Measurements from ENCODE around the gene MYH7. TPM values are rescaled to one million over a fixed set of nuclear protein-coding genes. Genes with fewer than 3 reads are reported as not detected.

MYH7 gene
- polyA plus RNA-seq, 1 donor (not counting 4 experiments of a cell fraction or from before 2014, with no cell fraction given), result not detected

- Histone ChIP-seq H3K27ac (ENCODE audit: control insufficient read depth, insufficient read depth, low read length) (no peak overlapping the region), H3K4me2 (ENCODE audit: control insufficient read depth, extremely low read depth, insufficient read depth, low read depth, low read length) (peak overlapping the region; percentile 63), H4K20me1 (ENCODE audit: control insufficient read depth, extremely low read depth, insufficient read depth, low read length) (no peaks in the 10 kb centered on the region), H3K79me2 (ENCODE audit: control insufficient read depth, insufficient read depth, low read length) (no peaks in the 10 kb centered on the region), H3K9me3 (ENCODE audit: control insufficient read depth, low read depth, low read length) (no peaks in the 10 kb centered on the region), H3K36me3 (ENCODE audit: control insufficient read depth in 2 of 2, extremely low read depth in 1 of 2, insufficient read depth in 2 of 2, low read length in 2 of 2) (no peaks in the 10 kb centered on the region), H3K9me1 (ENCODE audit: control insufficient read depth, extremely low read depth, insufficient read depth, low read length) (no peaks in the 10 kb centered on the region), H3K9ac (ENCODE audit: control insufficient read depth, extremely low read depth, insufficient read depth, low read length) (peak overlapping the region; percentile 57), H2AFZ (ENCODE audit: control insufficient read depth, low read length) (peak overlapping the region; percentile 87), H3K27me3 (ENCODE audit: control insufficient read depth, extremely low read depth, insufficient read depth, low read length) (no peaks in the 10 kb centered on the region), H3K4me1 (ENCODE audit: control insufficient read depth, extremely low read depth, insufficient read depth, low read length) (peaks cover 21% of the 10 kb centered on the region), H3K4me3 (ENCODE audit: control insufficient read depth in 2 of 3, extremely low read depth in 1 of 3, insufficient read depth in 2 of 3, low read depth in 1 of 3, low read length in 3 of 3) (peak overlapping the region; percentile 19 to 60 (median 34))
- DNase-seq (ENCODE audit: low read depth, low spot score) (peak; percentile 42), FAIRE-seq (peak; percentile 80)
- TF ChIP-seq CTCF (optimal IDR thresholded peaks at IDR 0.05 in 1 of 3, IDR thresholded peaks at IDR 0.05 in 1 of 3, conservative IDR thresholded peaks at IDR 0.05 in 1 of 3; ENCODE audit: extremely low read depth in 1 of 3, insufficient read depth in 2 of 3, low read length in 3 of 3) (no peak), EZH2 (IDR thresholded peaks at IDR 0.05; ENCODE audit: low read length) (no peak)
- dilution Hi-C loops (cut with MboI; ENCODE audit: extremely low pct_ligation_motif_present, low sequenced_read_pairs), result no loop called here
Measured at GRCh38 chr14:23366426-23366921, 69.0 kb downstream of the MYH7 start.

GRCh38 chr14:23365732-23366425, 69.6 kb downstream of the MYH7 start:
- peak overlapping the region; percentile 75 for H3K4me2 ChIP-seq (ENCODE audit: control insufficient read depth, extremely low read depth, insufficient read depth, low read depth, low read length)
- no peak for TF ChIP-seq CTCF (optimal IDR thresholded peaks at IDR 0.05 in 1 of 3, IDR thresholded peaks at IDR 0.05 in 1 of 3, conservative IDR thresholded peaks at IDR 0.05 in 1 of 3; ENCODE audit: extremely low read depth in 1 of 3, insufficient read depth in 2 of 3, low read length in 3 of 3)
- no peak for TF ChIP-seq EZH2 (IDR thresholded peaks at IDR 0.05; ENCODE audit: low read length)
- peaks cover 21% of the 10 kb centered on the region for H3K4me1 ChIP-seq (ENCODE audit: control insufficient read depth, extremely low read depth, insufficient read depth, low read length)
- H3K9me1 ChIP-seq (ENCODE audit: control insufficient read depth, extremely low read depth, insufficient read depth, low read length), result no peaks in the 10 kb centered on the region
- H3K9me3 ChIP-seq (ENCODE audit: control insufficient read depth, low read depth, low read length), result no peaks in the 10 kb centered on the region
- H3K9ac ChIP-seq (ENCODE audit: control insufficient read depth, extremely low read depth, insufficient read depth, low read length), result peak overlapping the region; percentile 68
- H2AFZ ChIP-seq (ENCODE audit: control insufficient read depth, low read length), result peak overlapping the region; percentile 75
- H3K36me3 ChIP-seq (ENCODE audit: control insufficient read depth in 2 of 2, extremely low read depth in 1 of 2, insufficient read depth in 2 of 2, low read length in 2 of 2), result no peaks in the 10 kb centered on the region
- no peak for DNase-seq (ENCODE audit: low read depth, low spot score)
- no peaks in the 10 kb centered on the region for H3K27me3 ChIP-seq (ENCODE audit: control insufficient read depth, extremely low read depth, insufficient read depth, low read length)
- FAIRE-seq, result no peak
- peak overlapping the region; percentile 19 to 60 (median 54) for H3K4me3 ChIP-seq (ENCODE audit: control insufficient read depth in 2 of 3, extremely low read depth in 1 of 3, insufficient read depth in 2 of 3, low read depth in 1 of 3, low read length in 3 of 3)
- no peaks in the 10 kb centered on the region for H4K20me1 ChIP-seq (ENCODE audit: control insufficient read depth, extremely low read depth, insufficient read depth, low read length)
- no peaks in the 10 kb centered on the region for H3K79me2 ChIP-seq (ENCODE audit: control insufficient read depth, insufficient read depth, low read length)
- dilution Hi-C loops (cut with MboI; ENCODE audit: extremely low pct_ligation_motif_present, low sequenced_read_pairs), result no loop called here
- peak overlapping the region; percentile 39 for H3K27ac ChIP-seq (ENCODE audit: control insufficient read depth, insufficient read depth, low read length)
